CD4-positive, alpha-beta memory T cell (primary cell): ENCODE data around the gene ZIC4. TPM values are rescaled to one million over a fixed set of nuclear protein-coding genes. Genes with fewer than 3 reads are reported as not detected.
A peak's percentile ranks its signal among the peaks of the same experiment; 100 is the strongest.

Source experiments
- CTCF ChIA-PET: fragments of 350-600 bp; sonication (Branson Sonifier 250); formaldehyde crosslinking; loops from one replicate; lab custom pipeline; 2021; ENCODE audit warnings: inconsistent platforms; ENCODE audit not compliant: partially characterized antibody; lab: Charles Lee
- POLR2A ChIA-PET: fragments of 350-600 bp; sonication (Branson Sonifier 250); formaldehyde crosslinking; loops from one replicate; lab custom pipeline; 2021; ENCODE audit not compliant: partially characterized antibody; lab: Charles Lee
- DNase-seq, 5 donors: peaks; one replicate each; pipeline versions ENCODE4 v3.0.0 to v3.0.0-alpha.2; 2020 to 2022; ENCODE audit warnings: mixed read lengths in 1 of 5
- H3K27ac ChIP-seq: one replicate; pipeline ENCODE4 v1.7.0; 2013; ENCODE audit warnings: low read depth, low read length
- H3K27me3 ChIP-seq: 2 replicates; pipeline ENCODE4 v1.7.0; 2013; ENCODE audit warnings: mild to moderate bottlenecking, low read length, moderate library complexity; ENCODE audit not compliant: insufficient read depth
- H3K36me3 ChIP-seq: 2 replicates; pipeline ENCODE4 v1.7.0; 2013; ENCODE audit warnings: mild to moderate bottlenecking, low read length, moderate library complexity; ENCODE audit not compliant: insufficient read depth
- H3K4me1 ChIP-seq: 2 replicates; pipeline ENCODE4 v1.7.0; 2013; ENCODE audit warnings: mild to moderate bottlenecking, low read length, moderate library complexity; ENCODE audit not compliant: insufficient read depth
- H3K4me3 ChIP-seq, 2 donors: one replicate each; pipeline ENCODE4 v1.7.0; 2013; ENCODE audit warnings: low read length in 2 of 2, mild to moderate bottlenecking in 1 of 2
- H3K9me3 ChIP-seq, 2 donors: one replicate each; pipeline ENCODE4 v1.7.0; 2013; ENCODE audit warnings: low read length in 2 of 2, control low read depth in 1 of 2; ENCODE audit not compliant: control insufficient read depth in 1 of 2
- H3K27ac Mint-ChIP-seq, 7 donors: one replicate each; pipeline ENCODE4 v1.8.0; 2020 to 2021; ENCODE audit warnings: mixed read lengths in 7 of 7, mild to moderate bottlenecking in 6 of 7, inconsistent platforms in 3 of 7, moderate library complexity in 3 of 7
- H3K27me3 Mint-ChIP-seq, 2 donors: one replicate each; pipeline ENCODE4 v1.8.0; 2020 to 2021; ENCODE audit warnings: mixed read lengths in 2 of 2
- H3K36me3 Mint-ChIP-seq, 2 donors: one replicate each; pipeline ENCODE4 v1.8.0; 2020 to 2021; ENCODE audit warnings: mixed read lengths in 2 of 2, inconsistent platforms in 1 of 2, mild to moderate bottlenecking in 1 of 2
- H3K4me1 Mint-ChIP-seq, 4 donors: one replicate each; pipeline ENCODE4 v1.8.0; 2020 to 2021; ENCODE audit warnings: mixed read lengths in 4 of 4, mild to moderate bottlenecking in 1 of 4
- H3K4me3 Mint-ChIP-seq, 8 donors: one replicate each; pipeline ENCODE4 v1.8.0; 2020 to 2021; ENCODE audit warnings: mixed read lengths in 8 of 8, mild to moderate bottlenecking in 7 of 8, moderate library complexity in 6 of 8, inconsistent platforms in 3 of 8
- H3K9me3 Mint-ChIP-seq, 8 donors: one replicate each; pipeline ENCODE4 v1.8.0; 2020 to 2021; ENCODE audit warnings: mixed read lengths in 8 of 8, mild to moderate bottlenecking in 5 of 8, inconsistent platforms in 3 of 8, moderate library complexity in 1 of 8
- intact Hi-C: fragments of 100-400 bp; cut with micrococcal nuclease; formaldehyde crosslinking; loops from one replicate; pipeline ENCODE4 v1.15.1; 2023
- polyA plus RNA-seq, 2 donors: library from polyadenylated mRNA; unstranded; fragments of 300-500 nt; fragmentation: Illumina TruSeq; gene quantifications; one replicate each; pipeline ENCODE4 v1.2.3, GENCODE V29; 2021
- total RNA-seq, 2 experiments: library from RNA; stranded (reverse); gene quantifications; one replicate each; pipeline ENCODE4 v1.2.3, GENCODE V29; 2021

The ZIC4 gene
- total and polyA plus RNA-seq, 4 experiments from 2014 or later: not detected

GRCh38 chr3:147393261-147393942 lies 12.9 kb downstream of the ZIC4 start:
- Mint-ChIP-seq H3K4me1 (peaks cover 0 to 10% (median 3%) of the 10 kb centered on the region in 4 donors), H3K27me3 (peaks cover 50 to 53% of the 10 kb centered on the region in 2 donors), H3K27ac (no peak overlapping the region), H3K9me3 (peaks cover 0 to 53% (median 36%) of the 10 kb centered on the region in 8 donors), H3K36me3 (no peaks in the 10 kb centered on the region), H3K4me3 (peak overlapping the region in 2 of 8 donors; percentile 8 to 10)
- no peak for DNase-seq
- POLR2A ChIA-PET: no interaction called here
- intact Hi-C loops: no loop called here
- Histone ChIP-seq H3K36me3 (no peaks in the 10 kb centered on the region), H3K4me1 (no peaks in the 10 kb centered on the region), H3K9me3 (no peaks in the 10 kb centered on the region), H3K27ac (no peak overlapping the region), H3K4me3 (no peak overlapping the region), H3K27me3 (peaks cover 7% of the 10 kb centered on the region)
- CTCF ChIA-PET: no interaction called here

GRCh38 chr3:147392625-147392946 lies 13.8 kb downstream of the ZIC4 start:
- Mint-ChIP-seq H3K27me3 (peaks cover 55 to 56% of the 10 kb centered on the region in 2 donors), H3K36me3 (no peaks in the 10 kb centered on the region), H3K9me3 (peaks cover 0 to 56% (median 37%) of the 10 kb centered on the region in 8 donors), H3K27ac (no peak overlapping the region), H3K4me1 (peaks cover 0 to 7% (median 3%) of the 10 kb centered on the region in 4 donors), H3K4me3 (peak overlapping the region in 1 of 8 donors; percentile 5)
- peaks cover 8% of the 10 kb centered on the region for H3K27me3 ChIP-seq
- DNase-seq: no peak
- no peak overlapping the region for H3K4me3 ChIP-seq
- intact Hi-C loops: no loop called here
- no peaks in the 10 kb centered on the region for H3K36me3 ChIP-seq
- no peaks in the 10 kb centered on the region for H3K9me3 ChIP-seq
- ChIA-PET POLR2A (no interaction called here), CTCF (no interaction called here)
- H3K4me1 ChIP-seq: no peaks in the 10 kb centered on the region
- H3K27ac ChIP-seq: no peak overlapping the region

GRCh38 chr3:147391781-147392624 lies 14.3 kb downstream of the ZIC4 start:
- peaks cover 56% of the 10 kb centered on the region in 2 donors for H3K27me3 Mint-ChIP-seq
- H3K27ac Mint-ChIP-seq: no peak overlapping the region
- POLR2A ChIA-PET: no interaction called here

GRCh38 chr3:147390589-147391569 lies 15.5 kb downstream of the ZIC4 start:
- Mint-ChIP-seq H3K27me3 (peaks cover 56 to 63% of the 10 kb centered on the region in 2 donors), H3K4me3 (no peak overlapping the region), H3K9me3 (peaks cover 2 to 57% (median 34%) of the 10 kb centered on the region in 8 donors), H3K4me1 (peaks cover 0 to 4% (median 1%) of the 10 kb centered on the region in 4 donors), H3K36me3 (no peaks in the 10 kb centered on the region), H3K27ac (no peak overlapping the region)
- Histone ChIP-seq H3K36me3 (no peaks in the 10 kb centered on the region), H3K27me3 (peaks cover 14% of the 10 kb centered on the region), H3K9me3 (no peaks in the 10 kb centered on the region), H3K4me1 (no peaks in the 10 kb centered on the region), H3K4me3 (no peak overlapping the region), H3K27ac (no peak overlapping the region)
- ChIA-PET POLR2A (no interaction called here), CTCF (no interaction called here)
- intact Hi-C loops: no loop called here
- DNase-seq: no peak

More at GRCh38 chr3:147391781-147392624, 14.3 kb downstream of the ZIC4 start:
- CTCF ChIA-PET: no interaction called here
- Histone ChIP-seq H3K27me3 (peaks cover 11% of the 10 kb centered on the region), H3K4me1 (no peaks in the 10 kb centered on the region), H3K27ac (no peak overlapping the region), H3K4me3 (no peak overlapping the region), H3K9me3 (no peaks in the 10 kb centered on the region), H3K36me3 (no peaks in the 10 kb centered on the region)
- Mint-ChIP-seq H3K4me1 (peaks cover 0 to 4% (median 2%) of the 10 kb centered on the region in 4 donors), H3K4me3 (no peak overlapping the region), H3K9me3 (peaks cover 2 to 54% (median 33%) of the 10 kb centered on the region in 8 donors), H3K36me3 (no peaks in the 10 kb centered on the region)
- intact Hi-C loops: no loop called here
- DNase-seq: no peak

- Mint-ChIP-seq H3K27me3 (peaks cover 58 to 62% of the 10 kb centered on the region in 2 donors), H3K4me3 (no peak overlapping the region), H3K36me3 (no peaks in the 10 kb centered on the region), H3K9me3 (peaks cover 2 to 53% (median 28%) of the 10 kb centered on the region in 8 donors), H3K27ac (no peak overlapping the region), H3K4me1 (peaks cover 0 to 4% (median 1%) of the 10 kb centered on the region in 4 donors)
- no peaks in the 10 kb centered on the region for H3K36me3 ChIP-seq
- no peak overlapping the region for H3K4me3 ChIP-seq
- POLR2A ChIA-PET: no interaction called here
- H3K9me3 ChIP-seq: no peaks in the 10 kb centered on the region
- CTCF ChIA-PET: no interaction called here
- H3K4me1 ChIP-seq: no peaks in the 10 kb centered on the region
- intact Hi-C loops: no loop called here
- DNase-seq: no peak
- H3K27me3 ChIP-seq: peaks cover 14% of the 10 kb centered on the region
- H3K27ac ChIP-seq: no peak overlapping the region
These were observed 16.6 kb downstream of the ZIC4 start for GRCh38 chr3:147389717-147390116.

- H3K36me3 ChIP-seq: no peaks in the 10 kb centered on the region
- Mint-ChIP-seq H3K27me3 (peaks cover 57 to 61% of the 10 kb centered on the region in 2 donors), H3K27ac (no peak overlapping the region), H3K9me3 (peaks cover 2 to 55% (median 30%) of the 10 kb centered on the region in 8 donors), H3K36me3 (no peaks in the 10 kb centered on the region), H3K4me3 (peak overlapping the region in 1 of 8 donors; percentile 6), H3K4me1 (peaks cover 0 to 3% (median under 1%) of the 10 kb centered on the region in 4 donors)
- H3K27ac ChIP-seq: no peak overlapping the region
- POLR2A ChIA-PET: no interaction called here
- H3K4me3 ChIP-seq: no peak overlapping the region
- CTCF ChIA-PET: no interaction called here
- H3K4me1 ChIP-seq: no peaks in the 10 kb centered on the region
- H3K27me3 ChIP-seq: peaks cover 16% of the 10 kb centered on the region
- intact Hi-C loops: no loop called here
- no peak for DNase-seq
- no peaks in the 10 kb centered on the region for H3K9me3 ChIP-seq
These were observed 17.4 kb downstream of the ZIC4 start for GRCh38 chr3:147388700-147389580.
